GM03348 (cell line): ENCODE measurements around the gene RTN4RL2.

Experiments
- DNase-seq: peaks from one replicate; pipeline ENCODE4 v3.0.0; 2012; ENCODE audit warnings: low spot score

The RTN4RL2 gene

GRCh38 chr11:57500515-57500914, 40.2 kb downstream of the RTN4RL2 start:
- no peak for DNase-seq

GRCh38 chr11:57500926-57501325, 40.6 kb downstream of the RTN4RL2 start:
- DNase-seq, result no peak

GRCh38 chr11:57501953-57502352, 41.6 kb downstream of the RTN4RL2 start:
- no peak for DNase-seq

GRCh38 chr11:57502376-57502775, 42.0 kb downstream of the RTN4RL2 start:
- DNase-seq, result no peak

- DNase-seq, result no peak
Observed at GRCh38 chr11:57502870-57503269, 42.5 kb downstream of the RTN4RL2 start.

GRCh38 chr11:57504511-57504910, 44.2 kb downstream of the RTN4RL2 start:
- no peak for DNase-seq

GRCh38 chr11:57506522-57506921, 46.2 kb downstream of the RTN4RL2 start:
- DNase-seq, result no peak

GRCh38 chr11:57508341-57509170, 48.2 kb downstream of the RTN4RL2 start:
- DNase-seq, result no peak

GRCh38 chr11:57511741-57512430, 51.6 kb downstream of the RTN4RL2 start:
- DNase-seq, result no peak

- DNase-seq, result no peak
Observed at GRCh38 chr11:57512646-57513451, 52.5 kb downstream of the RTN4RL2 start.

GRCh38 chr11:57513452-57513795, 53.1 kb downstream of the RTN4RL2 start:
- no peak for DNase-seq

GRCh38 chr11:57513911-57514537, 53.7 kb downstream of the RTN4RL2 start:
- DNase-seq, result peak; percentile 47

GRCh38 chr11:57514538-57515331, 54.4 kb downstream of the RTN4RL2 start:
- DNase-seq, result peak; percentile 77

- peak; percentile 90 for DNase-seq
Observed at GRCh38 chr11:57515332-57516060, 55.2 kb downstream of the RTN4RL2 start, which contains the start of gene SLC43A1. SLC43A1 (minus strand) TSS chr11:57515702; CDS start chr11:57514111, 1,591 bp downstream.

GRCh38 chr11:57516061-57516443, 55.7 kb downstream of the RTN4RL2 start:
- no peak for DNase-seq

GRCh38 chr11:57521116-57521515, 60.8 kb downstream of the RTN4RL2 start:
- DNase-seq, result no peak

GRCh38 chr11:57523419-57523818, 63.1 kb downstream of the RTN4RL2 start:
- DNase-seq, result no peak
